ENCODE measurements around the gene E2F1. TPM values are rescaled to one million over a fixed set of nuclear protein-coding genes. Genes with fewer than 3 reads are reported as not detected.

E2F1 gene
- total and polyA plus RNA-seq, 2 of the 4 experiments (the other 2 are of a cell fraction), result 10.9 to 14.0 TPM

DNA sequence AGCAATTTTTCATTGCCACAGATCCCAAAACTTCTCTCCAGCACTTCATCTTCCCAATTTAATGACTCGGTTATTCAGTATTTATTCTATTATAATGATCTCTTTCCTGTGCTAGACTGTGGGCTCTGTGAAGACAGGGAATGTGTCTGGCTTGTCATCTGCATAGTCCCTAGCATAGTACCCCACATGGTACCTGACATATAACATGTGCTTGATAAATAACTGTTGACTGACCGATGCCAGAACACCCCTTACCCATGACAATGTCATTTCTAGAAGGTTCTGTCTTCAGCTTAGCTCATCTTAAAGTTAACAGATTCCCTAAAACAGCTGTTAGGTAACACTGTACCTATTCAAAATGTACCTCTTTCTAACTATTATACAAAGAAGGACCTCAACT lies 30.3 kb upstream of the E2F1 start:
- Histone ChIP-seq H4K5ac (ENCODE audit: low read depth, low read length) (no peak overlapping the region), H4K8ac (ENCODE audit: low read depth in 2 of 2, low read length in 2 of 2) (no peak overlapping the region), H3K14ac (replicated peaks; ENCODE audit: low read depth, low read length) (no peak overlapping the region), H3K36me3 (ENCODE audit: control insufficient read depth, insufficient read depth, low read length) (peaks cover 3% of the 10 kb centered on the region; the same call in 1 of the 2 replicates), H3K56ac (ENCODE audit: extremely low read depth, insufficient read depth, low read length) (no peak overlapping the region), H3K9me1 (ENCODE audit: insufficient read depth, low read length) (peaks cover 15% of the 10 kb centered on the region), H2BK5ac (ENCODE audit: low read depth, low read length, poor library complexity, severe bottlenecking) (no peak overlapping the region), H3K4me1 (ENCODE audit: control insufficient read depth, insufficient read depth, low read length) (peaks cover 5% of the 10 kb centered on the region), H3K27me3 (ENCODE audit: control insufficient read depth, insufficient read depth, low read length) (no peaks in the 10 kb centered on the region), H2AK5ac (ENCODE audit: low read depth, low read length) (no peak overlapping the region), H4K91ac (ENCODE audit: insufficient read depth, low read depth, low read length) (no peak overlapping the region), H3K23ac (ENCODE audit: low read depth, low read length) (no peak overlapping the region), H2AFZ (replicated peaks; ENCODE audit: low read length, poor library complexity) (no peak overlapping the region), H2BK20ac (ENCODE audit: low read depth, low read length) (no peak overlapping the region), H3K9ac (ENCODE audit: low read depth, low read length) (no peak overlapping the region), H2AK9ac (replicated peaks; ENCODE audit: low read depth, low read length, poor library complexity) (no peak overlapping the region), H3K18ac (ENCODE audit: low read depth, low read length) (no peak overlapping the region), H3K4me3 (ENCODE audit: insufficient read depth, low read depth, low read length) (no peak overlapping the region), H4K20me1 (ENCODE audit: insufficient read depth, low read length) (no peaks in the 10 kb centered on the region), H3K9me3 (ENCODE audit: control insufficient read depth, insufficient read depth, low read length) (no peaks in the 10 kb centered on the region), H2BK120ac (ENCODE audit: low read depth, low read length) (no peak overlapping the region), H2BK15ac (ENCODE audit: low read depth, low read length) (no peak overlapping the region), H3K4ac (ENCODE audit: low read depth, low read length) (no peak overlapping the region), H3K79me1 (ENCODE audit: low read depth in 1 of 2, low read length in 2 of 2) (peaks cover 0 to 14% of the 10 kb centered on the region in 2 experiments; a peak in 2 of 4 replicates), H3K4me2 (ENCODE audit: low read depth, low read length) (no peak overlapping the region), H3K27ac (ENCODE audit: insufficient read depth, low read length) (no peak overlapping the region)
- dilution Hi-C loops (cut with HindIII; ENCODE audit: low sequenced_read_pairs, unreplicated experiment) (no loop called here), in situ Hi-C loops (cut with MboI; ENCODE audit: low sequenced_read_pairs) (no loop called here), intact Hi-C loops (cut with micrococcal nuclease) (no loop called here)
- ATAC-seq (ENCODE audit: low read depth) (no peak), DNase-seq (no peak)
- WGBS, 2 experiments (ENCODE audit: extremely low coverage in 2 of 2, insufficient read length in 1 of 2), result no CpG with 5 or more reads among the region's 2 CpGs
- CTCF ChIA-PET, result no interaction called here
- TF ChIP-seq CEBPB (IDR thresholded peaks at IDR 0.05; ENCODE audit: low read depth, low read length) (no peak), MAFK (IDR thresholded peaks at IDR 0.05; ENCODE audit: low read depth, low read length) (no peak), POLR2A (IDR thresholded peaks at IDR 0.05; ENCODE audit: low read depth, low read length) (no peak), SMC3 (IDR thresholded peaks at IDR 0.05; ENCODE audit: low read depth, low read length) (no peak), MAZ (IDR thresholded peaks at IDR 0.05; ENCODE audit: borderline replicate concordance, low read depth, low read length) (no peak), NFE2L2 (IDR thresholded peaks at IDR 0.05; ENCODE audit: low read depth, low read length) (no peak), RCOR1 (IDR thresholded peaks at IDR 0.05; ENCODE audit: insufficient replicate concordance, low read length) (no peak)
- no TSS peak for BruUV-seq (replicated peaks)
- POLR2A ChIA-PET (ENCODE audit: unreplicated experiment), result no interaction called here
